ENCODE measurements around the gene HSPD1. TPM values are rescaled to one million over a fixed set of nuclear protein-coding genes. Genes with fewer than 3 reads are reported as not detected.
"Not testable (repeated sequence)": the region's sequence is repeated elsewhere in the genome, so short reads cannot be mapped to it uniquely, and the experiment has no call there.

Gene HSPD1
- polyA plus RNA-seq, 12 donors, result 208 to 330 (median 285) TPM; not detected in 1

DNA sequence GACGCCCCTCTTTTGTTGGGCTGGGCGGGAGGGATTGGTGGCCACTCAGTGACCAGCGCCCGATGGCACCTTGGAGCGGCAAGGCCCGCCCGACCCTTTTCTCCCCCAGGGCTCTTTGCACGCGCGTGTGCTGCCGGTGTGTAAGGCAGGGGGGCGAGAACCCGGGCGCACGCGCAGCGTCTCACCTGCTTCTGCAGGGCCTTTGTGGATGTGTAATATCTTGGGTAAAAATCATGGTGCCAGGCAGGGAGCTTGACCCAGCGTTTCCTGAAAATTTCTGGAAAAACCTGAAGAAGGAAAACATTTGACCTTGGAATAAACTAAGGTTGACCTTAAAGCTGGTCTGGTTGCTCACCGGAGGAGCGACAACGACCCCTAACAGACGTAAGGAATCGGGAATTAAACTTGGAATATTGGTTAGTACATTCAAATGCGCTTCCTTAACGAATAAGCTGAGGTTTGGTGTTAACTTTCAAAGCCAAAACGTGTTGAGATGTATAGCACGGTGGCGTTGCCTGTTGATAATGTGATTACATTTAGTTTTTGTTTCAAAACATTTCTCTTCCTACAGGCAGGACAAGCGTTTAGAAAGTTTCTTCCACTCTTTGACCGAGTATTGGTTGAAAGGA is 977 bp upstream of the HSPD1 start:
- DNase-seq, result no peak

DNA sequence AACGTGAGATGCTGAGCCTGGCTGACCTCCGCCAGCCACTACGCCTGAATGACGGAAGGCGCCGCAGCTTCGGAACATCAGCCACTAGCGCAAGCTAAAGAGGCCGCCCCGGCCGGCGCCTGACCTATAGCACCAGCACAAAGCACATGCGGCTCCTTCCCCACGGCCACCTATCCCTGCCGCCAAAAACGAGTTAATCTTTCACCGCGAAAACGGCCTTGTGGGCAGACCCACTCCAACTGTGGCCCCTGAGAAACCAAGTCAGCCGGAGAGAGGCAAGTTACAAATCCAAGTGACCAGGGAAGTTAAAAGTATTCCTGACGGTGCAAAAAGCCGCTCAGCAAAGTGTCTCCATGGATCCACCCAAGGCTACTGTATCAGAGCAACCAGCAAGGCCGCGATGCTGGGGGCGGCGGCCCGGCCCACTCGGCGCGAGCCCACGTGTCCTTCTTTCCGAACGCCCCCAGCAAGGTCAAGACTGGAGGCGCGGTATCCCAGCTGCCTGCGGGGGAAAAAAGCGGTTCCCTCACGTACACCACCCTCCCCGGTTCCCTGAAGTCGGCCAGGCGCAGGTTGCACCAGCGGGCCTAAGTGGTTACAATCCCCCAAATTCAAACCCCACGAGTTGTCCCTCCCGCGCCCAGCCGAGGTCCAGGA is 575 bp downstream of the HSPD1 start:
- DNase-seq, result peak; percentile 53

DNA sequence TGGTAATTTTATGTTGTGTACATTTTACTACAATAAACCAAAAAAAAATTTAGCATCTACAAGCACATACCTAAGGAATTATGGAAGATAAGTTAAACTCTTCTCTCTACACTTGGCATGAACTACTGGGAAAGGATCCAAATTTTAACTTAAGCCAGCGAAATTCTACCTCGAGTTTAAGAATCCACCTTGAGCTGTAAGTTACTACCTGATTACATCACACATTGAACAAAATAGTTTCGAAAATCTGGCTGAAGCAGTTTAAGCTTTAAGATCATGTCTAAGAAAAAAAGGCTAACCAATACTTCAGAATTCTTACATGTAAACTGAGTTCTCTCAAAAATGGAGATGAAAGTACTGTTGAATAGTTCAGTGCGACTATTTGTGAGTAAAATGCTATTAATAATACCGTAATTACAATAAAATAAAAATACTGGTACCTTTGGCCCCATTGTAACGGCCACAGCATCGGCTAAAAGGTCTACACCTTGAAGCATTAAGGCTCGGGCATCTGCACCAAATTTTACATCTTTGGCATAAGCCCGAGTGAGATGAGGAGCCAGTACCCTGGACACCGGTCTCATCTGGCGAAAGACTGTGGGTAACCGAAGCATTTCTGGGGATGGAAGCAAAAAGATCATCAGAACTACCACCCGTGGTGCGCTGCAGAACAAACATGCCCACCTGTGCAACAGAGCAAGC is 1.3 kb downstream of the HSPD1 start:
- no peak for DNase-seq

DNA sequence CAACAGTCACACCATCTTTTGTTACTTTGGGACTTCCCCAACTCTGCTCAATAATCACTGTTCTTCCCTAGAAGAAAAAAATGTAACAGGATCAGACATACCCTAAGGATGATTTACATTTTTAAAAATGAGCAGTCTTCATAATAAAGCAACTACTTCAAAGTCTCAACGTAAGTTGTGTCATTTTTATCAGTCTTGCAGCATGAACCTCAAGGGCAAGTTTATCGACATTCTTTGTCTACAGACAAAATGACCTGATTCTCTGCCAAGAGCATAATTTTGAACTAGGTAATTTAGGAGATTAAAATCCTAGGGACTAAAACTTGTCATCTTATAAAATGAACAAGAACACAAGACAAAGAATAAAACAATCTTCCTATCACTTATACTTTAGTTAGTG is 2.3 kb downstream of the HSPD1 start:
- DNase-seq, result no peak

DNA sequence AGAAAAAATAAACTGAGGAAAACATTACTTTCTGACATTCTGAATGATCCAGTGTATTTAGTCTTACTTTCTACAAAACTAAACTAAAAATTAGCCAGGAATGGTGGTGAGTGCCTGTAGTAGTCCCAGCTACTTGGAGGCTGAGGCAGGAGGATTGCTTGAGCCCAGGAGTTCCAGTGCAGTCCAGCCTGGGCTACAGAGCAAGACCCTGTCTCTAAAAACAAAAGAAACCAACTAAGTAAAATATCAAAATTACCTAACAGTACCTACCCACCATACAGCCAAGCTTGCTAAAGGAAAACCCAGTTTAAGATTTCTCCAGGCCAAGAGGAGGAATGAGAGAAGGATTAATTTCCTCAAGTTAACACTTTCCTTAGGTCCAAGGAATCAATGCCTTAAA is 2.9 kb downstream of the HSPD1 start:
- DNase-seq, result no peak

DNA sequence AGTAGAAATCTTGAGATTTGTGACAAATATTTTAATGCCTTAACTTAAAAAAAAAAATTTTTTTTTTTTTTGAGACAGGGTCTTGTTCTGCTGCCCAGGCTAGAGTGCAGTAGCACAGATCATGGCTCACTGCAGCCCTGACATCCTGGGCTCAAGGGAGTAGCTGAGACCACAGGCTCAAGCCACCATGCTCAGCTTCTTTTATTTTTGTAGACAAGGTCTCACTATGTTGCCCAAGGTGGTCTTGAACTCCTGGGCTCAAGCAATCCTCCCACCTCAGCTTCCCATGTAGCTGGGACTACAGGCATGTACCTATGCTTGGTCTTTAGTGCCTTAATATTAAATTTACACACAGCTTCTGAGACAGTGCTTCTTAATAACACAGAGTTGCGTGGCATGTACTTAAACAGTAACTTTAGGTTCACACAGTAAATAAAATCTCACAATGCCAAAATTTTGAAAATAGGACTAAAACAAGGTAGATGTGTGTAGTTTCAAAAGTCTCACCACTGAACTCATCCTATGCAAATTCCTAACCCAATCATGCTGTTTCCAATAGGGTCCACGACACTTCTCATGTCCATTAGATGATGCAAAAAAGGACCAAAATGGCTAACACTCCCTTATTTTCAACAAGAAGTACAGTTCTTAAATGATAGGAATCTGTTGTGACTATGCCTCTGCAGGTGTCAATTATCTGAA is 4.1 kb downstream of the HSPD1 start:
- no peak for DNase-seq

DNA sequence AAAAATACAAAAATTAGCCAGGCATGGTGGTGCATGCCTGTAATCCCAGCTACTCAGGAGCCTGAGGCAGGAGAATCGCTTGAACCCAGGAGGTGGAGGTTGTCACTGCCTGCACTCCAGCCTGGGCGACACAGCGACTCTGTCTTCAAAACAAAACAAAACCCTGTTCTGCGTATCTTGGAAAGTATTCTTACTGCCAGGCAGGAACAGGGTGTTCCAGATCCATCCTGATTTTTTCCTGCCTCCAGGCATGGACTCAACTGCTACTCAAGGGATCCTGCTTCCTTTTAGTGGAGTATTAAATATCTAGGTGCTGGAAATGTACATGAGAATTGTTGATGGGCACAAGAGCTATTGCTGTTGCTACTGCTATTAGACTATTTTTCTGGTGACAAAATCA is 12.3 kb downstream of the HSPD1 start:
- no peak for DNase-seq

DNA sequence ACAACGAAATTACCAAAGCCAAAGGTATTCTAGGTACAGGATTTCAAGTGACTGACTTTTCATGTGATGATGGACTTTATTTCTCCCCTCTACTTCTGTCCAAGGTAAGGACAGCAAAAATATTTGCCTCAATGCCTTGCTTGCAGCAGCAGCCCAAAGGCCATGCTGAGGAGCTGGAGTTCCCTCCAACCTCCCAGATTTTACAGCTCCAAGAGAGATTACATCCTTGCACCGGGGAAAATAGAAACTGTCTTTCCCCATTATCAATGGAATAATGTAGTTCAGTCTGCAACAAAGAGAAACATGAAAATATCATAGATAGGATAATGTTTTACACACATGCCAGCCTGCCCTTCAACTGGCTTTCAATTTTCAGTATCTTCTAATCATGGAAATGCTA is 13.5 kb downstream of the HSPD1 start:
- no peak for DNase-seq

DNA sequence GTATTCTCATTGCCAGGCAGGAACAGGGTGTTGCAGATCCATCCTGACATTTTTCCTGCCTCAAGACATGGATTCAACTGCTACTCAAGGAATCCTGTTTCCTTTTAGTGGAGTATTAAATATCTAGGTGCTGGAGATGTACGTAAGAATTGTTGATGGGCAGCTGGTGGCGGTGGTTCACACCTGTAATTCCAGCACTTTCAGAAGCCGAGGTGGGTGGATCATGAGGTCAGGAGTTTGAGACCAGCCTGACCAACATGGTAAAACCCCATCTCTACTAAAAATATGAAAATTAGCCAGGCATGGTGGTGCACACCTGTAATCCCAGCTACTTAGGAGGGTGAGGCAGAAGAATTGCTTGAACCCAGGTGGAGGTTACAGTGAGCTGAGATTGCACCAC is 15.4 kb downstream of the HSPD1 start:
- not testable (repeated sequence) for DNase-seq

DNA sequence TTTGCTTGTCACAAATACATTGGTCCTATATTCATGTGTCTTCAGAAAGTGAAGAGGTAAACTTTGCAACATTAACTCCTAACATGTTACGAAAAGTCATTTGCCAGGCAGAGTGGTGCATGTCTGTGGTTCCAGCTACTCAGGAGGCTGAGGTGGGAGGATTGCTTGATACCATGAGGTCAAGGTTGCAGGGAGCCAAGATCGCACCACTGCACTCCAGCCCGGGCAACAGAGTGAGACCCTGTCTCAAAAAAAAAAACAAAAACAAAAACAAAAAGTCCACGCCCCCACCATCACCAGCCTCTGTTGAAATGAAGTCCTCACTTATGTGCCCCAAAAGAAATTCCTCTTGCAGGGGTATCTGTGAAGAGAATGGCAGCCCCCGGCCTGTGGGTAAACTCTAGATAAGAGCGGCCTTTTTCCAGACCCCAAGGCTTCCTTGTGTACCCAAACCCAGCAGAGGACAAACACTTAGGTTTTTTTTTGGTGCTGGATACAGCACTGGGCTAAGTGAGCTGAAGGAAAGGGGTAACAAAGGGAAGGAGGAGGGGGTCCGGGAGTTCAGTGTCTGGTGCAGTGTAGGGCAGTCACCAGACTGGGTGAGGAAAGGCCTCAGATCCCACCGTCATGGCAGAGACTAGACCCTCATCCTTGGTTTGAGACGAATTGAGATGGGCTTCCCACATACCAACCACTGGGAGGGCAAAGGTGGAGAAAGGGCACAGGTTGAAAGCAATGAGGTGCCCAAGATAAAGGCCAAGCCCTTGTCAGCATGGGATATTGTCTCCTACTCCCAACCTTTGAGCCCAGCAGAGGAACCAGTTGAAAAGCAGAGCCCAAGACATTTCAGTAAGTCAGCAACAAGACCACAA is 19.2 kb downstream of the HSPD1 start:
- DNase-seq, result no peak

DNA sequence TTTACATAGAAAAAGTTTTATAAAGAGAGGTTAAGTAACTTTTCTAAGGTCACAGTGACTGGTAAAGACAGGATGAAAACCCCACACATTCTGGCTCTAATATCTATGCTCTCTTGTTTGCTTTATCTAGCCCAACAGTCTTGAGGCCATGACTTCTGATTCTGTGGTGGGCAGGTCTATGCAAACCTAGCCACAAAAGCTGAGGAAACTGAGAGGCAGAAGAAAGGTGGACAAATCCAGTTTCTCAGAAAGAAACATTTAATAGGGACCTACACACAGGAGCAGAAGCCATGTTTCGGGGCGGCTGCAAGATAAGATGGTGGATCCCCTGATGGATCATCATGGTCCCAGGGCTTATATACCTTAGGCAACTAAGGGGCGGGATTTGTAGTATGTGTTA is 21.8 kb downstream of the HSPD1 start:
- no peak for DNase-seq

DNA sequence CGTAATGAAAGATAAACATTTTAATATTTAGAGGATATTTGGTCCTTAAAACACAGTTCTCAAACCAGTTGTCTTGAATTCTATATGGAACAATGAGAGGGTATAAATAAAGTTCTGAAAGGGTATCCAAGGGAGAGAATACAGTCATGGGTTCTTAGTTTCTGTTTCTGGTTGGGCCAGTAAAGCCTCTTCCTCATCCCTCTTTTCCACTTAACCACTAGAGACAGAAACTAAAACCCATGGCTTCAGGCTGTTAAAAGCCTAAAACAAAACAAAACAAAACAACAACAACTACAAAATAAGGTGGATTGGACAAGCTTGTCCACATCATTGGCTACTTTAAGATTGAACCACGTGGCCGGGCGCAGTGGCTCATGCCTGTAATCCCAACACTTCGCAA is 27.5 kb downstream of the HSPD1 start:
- DNase-seq, result no peak

DNA sequence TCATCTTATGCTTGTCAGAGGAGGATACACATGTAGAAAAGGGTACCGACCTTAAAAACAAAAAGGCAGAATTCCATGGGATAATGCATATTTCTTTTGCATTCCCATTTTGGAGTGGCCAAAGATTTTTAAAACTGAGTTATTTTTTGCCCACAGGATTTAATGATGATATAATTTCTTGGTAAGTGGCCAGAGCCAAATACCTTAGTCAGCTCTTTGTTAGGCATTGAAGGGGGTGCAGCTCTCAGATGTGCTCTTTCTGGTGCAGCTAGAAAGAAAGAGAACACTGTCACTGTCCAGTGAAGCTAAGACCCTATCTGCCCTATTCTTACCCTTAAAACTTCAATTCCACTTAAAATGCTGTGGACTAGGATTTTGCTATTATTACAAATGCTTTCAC is 35.5 kb downstream of the HSPD1 start:
- DNase-seq, result no peak

DNA sequence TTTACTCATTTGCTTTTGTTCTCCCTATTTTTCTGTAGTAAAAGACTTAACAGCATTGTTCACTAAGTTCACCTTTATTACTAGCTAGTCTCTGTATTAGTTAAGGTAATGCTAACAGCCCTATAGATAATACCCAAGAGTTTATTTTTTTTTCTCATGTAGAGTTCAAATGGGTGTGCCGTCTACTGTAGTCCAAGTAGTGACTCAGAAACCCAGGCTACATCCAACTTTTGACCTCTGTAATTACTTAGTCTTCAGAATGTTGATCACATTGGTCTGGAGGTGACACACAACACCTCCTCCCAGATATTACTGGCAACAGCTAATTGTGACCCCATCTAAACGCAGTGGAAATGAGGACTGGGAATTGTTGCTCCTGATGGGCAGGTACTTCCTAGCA is 38.6 kb downstream of the HSPD1 start:
- DNase-seq, result no peak

DNA sequence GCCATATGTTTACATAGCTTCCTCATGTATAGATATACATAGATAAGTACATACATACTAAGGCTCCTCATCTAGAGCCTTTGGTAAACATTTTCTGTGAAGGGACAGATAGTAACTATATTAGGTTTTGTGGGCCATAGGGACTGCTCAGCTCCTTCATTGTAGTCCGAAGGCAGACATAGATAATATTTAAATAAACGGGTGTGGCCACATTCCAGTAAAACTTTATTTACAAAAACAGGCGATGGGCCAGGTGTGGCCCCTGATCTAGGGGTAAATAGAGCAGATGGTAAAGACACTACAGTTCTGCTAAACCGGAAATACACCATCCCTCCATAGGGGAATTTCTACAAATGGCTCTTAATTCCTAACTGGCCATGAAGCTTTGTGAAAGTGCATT is 39.0 kb downstream of the HSPD1 start:
- no peak for DNase-seq

DNA sequence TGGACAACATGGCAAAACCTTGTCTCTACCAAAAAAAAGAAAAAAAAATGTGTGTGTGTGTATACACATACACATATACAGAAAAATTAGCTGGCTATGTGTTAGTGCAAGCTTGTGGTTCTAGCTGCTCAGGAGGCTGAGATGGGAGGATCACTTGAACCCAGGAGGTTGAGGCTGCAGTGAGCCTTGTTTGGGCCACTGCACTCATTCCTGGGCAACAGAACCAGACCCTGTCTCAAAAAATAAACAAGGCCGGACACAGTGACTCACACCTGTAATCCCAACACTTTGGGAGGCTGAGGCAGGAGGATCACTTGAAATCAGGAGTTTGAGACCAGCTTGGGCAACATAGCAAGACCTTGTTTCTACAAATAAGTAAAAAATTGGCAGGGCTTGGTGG is 44.2 kb downstream of the HSPD1 start:
- DNase-seq, result no peak

DNA sequence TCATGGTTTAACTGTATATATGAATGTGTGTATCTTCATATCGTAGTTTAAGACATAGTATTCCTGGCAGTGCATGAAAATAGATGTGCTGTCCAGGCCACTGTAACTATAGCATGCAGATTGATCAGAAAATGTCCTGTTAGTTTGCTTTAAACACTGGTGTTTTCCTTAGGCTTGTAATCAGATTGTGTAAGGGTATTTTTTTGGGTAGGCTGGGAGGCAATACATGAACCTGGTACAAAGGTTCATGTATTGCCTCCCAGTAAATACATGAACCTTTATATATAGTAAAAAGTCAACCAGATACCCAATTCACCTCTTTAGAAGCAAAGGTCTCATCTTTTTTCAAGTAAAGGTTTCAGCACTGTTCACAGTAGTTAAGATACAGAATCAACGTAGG is 44.7 kb downstream of the HSPD1 start:
- no peak for DNase-seq

DNA sequence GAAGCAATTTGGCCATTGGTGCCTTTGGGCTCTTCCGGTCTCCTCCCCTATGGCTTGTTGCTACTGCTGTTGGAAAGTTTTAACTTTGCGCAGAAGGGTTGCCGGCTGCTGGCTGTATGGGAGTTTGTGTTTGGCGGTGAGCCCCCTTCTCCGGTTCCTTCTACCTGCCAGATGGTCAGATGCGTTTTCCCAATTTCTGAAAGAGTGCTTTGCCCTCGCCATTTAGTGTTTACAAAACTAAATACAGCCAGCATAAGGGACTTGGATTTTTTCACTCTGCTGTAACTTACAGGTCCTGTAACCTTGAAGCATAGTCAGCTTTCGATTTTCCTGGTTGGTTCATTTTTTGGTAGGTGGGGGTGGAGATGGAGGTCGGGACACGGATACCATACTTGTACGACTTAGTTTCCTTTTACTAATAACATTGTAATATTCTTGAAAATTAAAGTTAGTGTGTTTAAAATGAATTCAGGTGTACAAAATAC is 45.7 kb downstream of the HSPD1 start:
- DNase-seq, result no peak

DNA sequence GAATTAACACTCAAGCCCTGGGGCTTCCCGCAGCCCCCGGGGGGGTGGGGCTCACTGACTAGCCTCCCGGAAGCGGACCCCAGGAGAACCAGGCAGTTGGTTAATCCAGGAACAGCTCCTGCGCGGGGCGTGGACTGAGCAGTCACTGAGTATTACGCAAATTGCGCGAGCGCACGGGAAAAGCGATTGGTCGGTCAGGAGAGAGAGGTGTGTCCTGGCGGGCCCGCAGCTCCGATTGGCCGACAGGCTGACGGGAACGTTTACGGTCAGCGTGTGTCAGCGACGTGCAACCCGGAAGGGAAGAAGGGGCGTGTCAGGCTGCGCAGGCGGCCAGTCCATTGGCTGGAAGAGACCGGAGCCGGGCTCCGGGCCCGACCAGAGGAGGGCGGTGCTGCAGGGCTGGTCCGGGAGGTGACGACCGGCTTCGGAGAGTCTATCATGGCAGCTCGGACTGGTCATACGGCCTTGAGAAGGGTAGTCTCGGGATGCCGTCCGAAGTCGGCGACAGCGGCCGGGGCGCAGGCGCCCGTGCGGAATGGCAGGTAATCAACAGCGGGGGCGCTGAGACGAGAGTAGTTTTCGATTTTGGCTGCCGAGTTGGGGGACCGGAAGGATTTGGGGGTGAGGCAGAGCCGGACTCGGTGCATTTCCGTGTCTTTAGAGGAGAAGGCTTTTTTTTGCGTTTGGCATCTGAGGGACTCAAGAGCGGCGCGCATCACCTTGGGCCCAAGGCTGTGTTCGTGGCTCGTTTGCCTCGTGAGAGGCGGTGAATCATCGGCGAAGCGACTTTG is 46.3 kb downstream of the HSPD1 start, which contains the start of gene COQ10B:
Gene COQ10B, plus strand, starts transcription at position 430 of the 791 bp plus-strand sequence. Its CDS starts 9 bp downstream, at position 439.
- peak; percentile 100 for DNase-seq

DNA sequence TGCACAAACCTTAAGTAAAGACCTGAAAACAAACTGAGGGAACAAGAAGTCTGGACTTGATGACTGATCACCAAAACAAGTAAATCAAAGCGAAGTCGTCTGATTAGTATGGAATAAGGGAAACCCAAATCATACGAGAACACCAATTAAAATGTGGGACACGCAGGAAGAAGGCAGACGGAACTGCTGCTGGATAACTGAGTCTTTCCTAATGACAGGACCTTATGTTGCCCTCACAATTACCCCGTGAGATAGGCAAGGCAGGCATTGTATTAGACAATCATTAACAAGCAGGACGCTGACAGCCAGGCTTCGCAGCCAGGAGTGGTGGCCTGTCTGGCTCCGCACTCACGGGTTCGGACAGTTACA is 46.9 kb downstream of the HSPD1 start:
- no peak for DNase-seq

DNA sequence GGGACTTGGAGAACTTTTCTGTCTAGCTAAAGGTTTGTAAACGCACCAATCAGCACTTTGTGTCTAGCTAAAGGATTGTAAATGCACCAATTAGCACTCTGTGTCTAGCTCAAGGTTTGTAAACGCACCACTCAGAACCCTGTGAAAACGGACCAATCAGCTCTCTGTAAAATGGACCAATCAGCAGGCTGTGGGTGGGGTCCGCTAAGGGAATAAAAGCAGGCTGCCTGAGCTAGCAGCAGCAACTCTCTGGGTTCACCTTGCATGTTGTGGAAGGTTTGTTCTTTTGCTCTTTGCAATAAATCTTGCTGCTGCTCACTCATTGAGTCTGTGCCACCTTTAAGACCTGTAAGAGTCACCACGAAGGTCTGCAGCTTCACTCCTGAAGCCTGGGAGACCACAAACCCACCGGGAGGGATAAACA is 48.7 kb downstream of the HSPD1 start:
- DNase-seq, result not testable (repeated sequence)
